ENCODE measurements around the gene SMIM45.
"Not testable (repeated sequence)": the region's sequence is repeated elsewhere in the genome, so short reads cannot be mapped to it uniquely, and the experiment has no call there.

Gene SMIM45

GRCh38 chr22:41935509-41935908, 16.4 kb upstream of the SMIM45 start:
- DNase-seq, result no peak

- no peak for DNase-seq
Measured at GRCh38 chr22:41936894-41937169, 15.1 kb upstream of the SMIM45 start.

DNA sequence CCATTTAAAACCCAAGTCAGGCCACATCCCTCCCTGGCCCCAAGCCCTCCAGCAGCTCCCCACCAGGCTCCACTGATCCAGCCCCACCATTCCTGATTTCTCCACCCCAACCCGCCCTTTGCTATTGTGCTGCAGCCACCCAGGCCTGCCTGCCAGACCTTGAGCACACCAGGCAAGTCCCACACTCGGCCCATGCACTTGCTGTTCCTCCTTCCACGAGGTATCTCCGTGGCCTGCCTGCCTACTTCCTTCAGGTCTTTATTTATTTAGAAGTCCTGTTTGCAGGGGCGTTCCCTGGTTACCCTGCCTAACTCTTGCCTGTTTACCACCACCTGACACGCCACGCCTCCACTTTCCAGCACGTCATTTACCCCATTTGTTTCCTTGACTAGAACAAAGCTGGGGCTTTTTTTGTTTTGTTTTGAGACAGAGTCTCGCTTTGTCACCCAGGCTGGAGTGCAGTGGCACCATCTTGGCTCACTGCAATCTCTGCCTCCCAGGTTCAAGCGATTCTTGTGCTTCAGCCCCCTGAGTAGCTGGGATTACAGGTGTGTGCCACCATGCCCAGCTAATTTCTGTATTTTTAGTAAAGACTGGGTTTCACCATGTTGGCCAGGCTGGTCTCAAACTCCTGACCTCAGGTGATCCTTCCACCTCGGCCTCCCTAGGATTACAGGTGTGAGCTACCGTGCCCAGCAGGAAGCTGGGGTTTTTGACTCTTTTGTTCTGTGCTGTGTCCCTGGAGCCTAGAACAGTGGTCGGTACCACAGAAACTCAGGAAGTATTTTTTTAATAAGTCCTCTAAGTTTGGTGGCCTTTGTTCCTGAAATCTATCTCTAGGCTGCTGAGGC, 11.7 kb upstream of the SMIM45 start:
- peak; percentile 96 for DNase-seq

DNA sequence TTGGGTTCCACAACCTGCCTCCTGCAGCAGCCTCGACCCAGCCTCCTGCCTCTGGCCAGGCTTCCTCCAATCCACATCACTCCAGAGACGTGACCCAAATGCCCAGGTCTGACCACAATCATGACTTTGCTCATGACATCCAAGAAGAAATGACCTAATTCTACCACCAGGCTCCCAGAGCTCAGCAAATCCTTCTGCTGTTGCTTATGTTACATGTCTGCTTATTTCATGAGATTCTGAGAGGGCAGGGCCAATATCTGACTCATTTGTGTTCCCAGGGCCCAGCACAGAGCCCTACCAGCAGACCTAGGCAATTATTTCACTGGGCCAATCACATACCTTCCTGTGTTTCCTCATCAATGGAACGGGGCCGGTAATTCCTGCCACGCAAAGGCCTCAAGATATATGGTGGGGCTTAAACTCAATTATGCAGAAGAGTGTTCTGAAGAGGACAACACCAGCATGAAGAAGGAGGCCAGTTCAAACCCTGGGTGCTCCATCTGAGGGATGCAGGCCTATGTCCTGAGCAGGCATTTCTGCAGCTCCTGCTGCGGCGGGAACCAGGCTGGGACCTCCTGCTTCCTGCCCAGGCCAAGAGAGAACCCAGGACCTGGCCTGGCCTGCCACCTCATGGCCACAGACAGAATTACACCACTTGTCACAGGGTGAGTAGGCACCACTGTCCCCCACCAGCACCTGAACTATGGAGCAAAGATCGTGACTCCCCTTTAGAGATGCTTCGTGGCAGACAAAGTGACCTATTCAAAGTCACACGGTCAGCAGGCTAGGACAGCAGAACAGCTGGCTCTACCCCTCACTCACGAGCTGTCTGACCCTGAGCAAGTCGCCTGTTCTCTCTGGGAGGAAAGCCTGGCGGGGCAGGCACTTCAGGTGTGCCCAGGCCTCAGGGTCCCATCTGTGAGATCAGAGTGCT, 10.9 kb upstream of the SMIM45 start:
- peak; percentile 85 for DNase-seq

DNA sequence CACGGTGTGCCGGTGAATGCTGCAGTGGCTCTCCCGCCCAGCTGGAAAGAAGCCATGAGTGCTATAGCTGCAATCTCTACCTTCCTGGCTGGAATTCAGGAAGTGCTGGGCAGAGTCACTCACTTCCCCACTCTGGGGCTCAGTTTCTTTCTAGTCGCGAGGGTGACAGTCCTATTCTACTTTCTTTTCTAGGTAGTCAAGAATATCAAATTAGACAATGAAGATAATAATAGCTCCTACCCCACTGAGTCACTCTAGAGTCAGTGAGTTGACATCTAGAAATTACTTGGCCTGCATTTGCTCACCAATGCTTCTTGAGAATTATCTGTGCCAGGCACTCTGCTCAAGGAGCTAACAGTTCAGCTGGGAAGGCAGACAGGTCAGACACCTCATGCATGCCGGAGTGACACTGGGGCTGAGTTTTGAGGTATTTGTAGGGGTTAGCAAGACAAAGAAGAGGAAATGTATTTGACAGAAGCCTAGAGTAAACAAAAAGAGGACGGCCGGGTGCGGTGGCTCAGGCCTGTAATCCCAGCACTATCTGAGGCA, 8.2 kb upstream of the SMIM45 start:
- DNase-seq, result peak; percentile 41

DNA sequence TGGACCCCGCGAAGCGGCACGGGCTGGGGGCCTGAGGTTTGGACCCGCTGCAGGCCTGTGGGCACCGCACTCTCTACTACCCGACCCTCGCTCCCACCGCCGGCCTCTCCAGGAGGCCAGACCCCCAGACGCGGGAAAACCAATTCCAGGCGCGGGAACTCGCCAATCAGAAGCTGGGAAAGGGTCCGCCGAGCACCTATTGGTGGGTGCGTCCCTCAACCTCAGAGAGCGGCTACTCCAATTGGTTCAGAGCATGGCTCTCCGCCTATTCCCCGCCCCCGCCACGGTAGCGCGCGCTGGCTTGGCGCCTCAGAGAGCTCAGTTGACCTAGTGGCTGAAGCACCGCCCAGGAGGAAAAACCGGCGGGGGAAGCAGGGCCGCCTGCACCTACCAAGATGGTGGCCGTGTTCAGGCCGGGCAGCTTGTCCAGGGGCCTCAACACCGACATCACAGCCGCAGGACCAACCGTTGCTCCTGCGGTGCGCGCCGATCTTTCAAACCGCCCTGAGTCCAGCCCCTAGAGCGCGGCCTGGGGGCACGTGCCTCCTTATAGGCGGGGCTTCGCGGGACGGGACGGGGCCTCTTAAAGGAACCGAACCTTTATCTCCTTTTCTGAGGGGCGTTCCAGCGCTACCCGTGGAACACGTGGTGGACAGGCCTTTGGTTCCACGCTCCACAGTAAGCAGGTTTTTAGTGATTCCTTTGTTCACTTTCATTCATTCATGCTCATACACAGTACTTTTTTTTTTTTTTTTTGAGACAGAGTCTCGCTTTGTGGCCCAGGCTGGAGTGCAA, 5.1 kb upstream of the SMIM45 start, which contains the start of gene CENPM:
Gene CENPM, minus strand, starts transcription at position 524 of the 795 bp plus-strand sequence. Its CDS starts 76 bp downstream, at position 448.
- DNase-seq, result peak; percentile 98

DNA sequence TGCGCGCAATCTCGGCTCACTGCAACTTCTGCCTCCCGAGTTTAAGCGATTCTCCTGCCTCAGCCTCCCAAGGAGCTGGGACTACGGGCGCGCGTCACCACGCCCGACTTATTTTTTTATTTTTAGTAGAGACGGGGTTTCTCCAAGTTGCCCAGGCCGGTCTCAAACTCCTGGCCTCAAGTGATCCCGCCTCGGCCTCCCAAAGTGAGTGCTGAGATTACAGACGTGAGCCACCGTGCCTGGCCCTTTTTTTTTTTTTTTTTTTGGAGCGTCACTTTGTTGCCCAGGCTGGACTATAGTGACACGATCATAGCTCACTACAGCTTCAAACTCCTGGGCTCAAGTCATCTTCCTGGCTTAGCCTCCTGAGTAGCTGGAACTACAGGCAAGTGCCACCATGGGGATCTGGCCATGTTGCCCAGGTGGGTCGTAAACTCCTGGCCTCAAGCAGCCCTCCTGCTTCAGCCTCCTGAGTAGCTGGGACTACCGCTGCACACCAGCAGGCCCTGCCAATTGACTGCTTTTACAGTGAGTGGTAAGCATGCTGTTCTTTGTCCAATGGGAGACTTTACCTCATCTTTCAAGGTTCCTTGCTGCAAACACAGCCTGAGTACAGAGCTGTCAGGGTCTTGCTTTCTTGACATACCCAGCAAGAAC, 4.4 kb upstream of the SMIM45 start:
- no peak for DNase-seq

- DNase-seq, result no peak
Measured at GRCh38 chr22:41948142-41948541, 3.8 kb upstream of the SMIM45 start.

DNA sequence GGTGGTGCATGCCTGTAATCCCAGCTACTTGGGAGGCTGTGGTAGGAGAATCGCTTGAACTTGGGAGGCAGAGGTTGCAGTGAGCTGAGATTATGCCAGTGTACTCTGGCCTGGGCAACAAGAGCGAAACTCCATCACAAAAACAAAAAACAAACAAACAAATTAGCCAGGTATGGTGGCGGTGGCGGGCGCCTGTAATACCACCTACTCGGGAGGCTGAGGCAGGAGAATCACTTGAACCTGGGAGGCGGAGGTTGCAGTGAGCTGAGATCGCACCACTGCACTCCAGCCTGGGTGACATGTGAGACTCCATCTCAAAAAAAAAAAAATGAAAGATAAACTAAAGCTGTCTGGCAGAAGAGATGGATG, 3.0 kb upstream of the SMIM45 start:
- DNase-seq, result not testable (repeated sequence)

DNA sequence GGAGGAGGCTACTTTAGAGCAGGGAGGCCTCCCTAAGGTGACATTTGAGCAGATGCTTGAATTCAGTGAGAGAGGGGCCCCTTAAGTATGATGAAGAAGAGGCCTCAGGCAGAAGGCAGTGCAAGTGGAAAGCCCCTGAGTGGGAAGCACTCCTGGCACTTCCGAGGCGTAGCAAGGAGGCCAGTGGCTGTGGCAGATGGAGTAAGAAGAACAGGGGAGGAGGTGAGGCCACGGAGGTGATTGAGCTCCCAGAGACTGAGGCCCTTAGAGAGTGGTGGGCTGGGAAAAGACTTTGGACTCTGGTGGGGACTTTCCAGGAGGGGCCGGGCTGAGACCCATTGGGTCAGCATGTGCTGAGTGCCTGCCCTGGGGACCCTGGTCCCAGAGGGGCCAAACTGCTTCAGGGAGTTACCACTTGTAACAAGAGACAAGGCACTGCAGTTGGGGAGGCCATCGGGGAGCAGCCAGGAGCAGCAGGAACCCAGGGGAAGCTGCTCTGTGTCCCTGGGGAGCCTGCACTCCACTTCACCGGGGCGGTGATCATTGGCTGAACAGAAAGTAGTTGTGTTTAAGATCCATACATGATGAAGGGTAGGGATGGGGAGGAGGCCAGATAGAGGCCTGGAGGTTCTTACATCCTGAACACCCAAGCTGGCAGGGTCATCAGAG, 2.5 kb upstream of the SMIM45 start:
- DNase-seq, result no peak

DNA sequence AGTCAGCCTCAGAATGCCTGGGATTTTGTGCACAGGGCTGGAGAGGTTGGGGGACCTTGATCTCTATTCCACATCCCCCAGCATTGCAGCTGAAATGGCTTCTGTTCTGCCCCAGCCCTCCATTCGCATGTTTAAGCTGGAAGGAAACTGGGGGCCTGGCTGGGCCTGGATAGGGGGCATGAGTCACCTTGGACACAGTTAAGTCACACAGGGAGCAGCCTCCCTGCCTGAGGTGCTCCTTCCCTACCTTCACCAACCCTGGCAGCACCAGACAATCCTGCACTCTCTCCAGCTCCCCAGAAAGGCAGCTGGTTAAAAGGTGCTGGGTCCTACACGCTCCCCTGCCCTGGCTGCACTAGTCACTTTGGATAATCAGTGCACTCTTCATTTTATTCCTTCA, 763 bp downstream of the SMIM45 start:
- DNase-seq, result no peak

GRCh38 chr22:41957941-41958556, 6.1 kb downstream of the SMIM45 start:
- DNase-seq, result no peak

DNA sequence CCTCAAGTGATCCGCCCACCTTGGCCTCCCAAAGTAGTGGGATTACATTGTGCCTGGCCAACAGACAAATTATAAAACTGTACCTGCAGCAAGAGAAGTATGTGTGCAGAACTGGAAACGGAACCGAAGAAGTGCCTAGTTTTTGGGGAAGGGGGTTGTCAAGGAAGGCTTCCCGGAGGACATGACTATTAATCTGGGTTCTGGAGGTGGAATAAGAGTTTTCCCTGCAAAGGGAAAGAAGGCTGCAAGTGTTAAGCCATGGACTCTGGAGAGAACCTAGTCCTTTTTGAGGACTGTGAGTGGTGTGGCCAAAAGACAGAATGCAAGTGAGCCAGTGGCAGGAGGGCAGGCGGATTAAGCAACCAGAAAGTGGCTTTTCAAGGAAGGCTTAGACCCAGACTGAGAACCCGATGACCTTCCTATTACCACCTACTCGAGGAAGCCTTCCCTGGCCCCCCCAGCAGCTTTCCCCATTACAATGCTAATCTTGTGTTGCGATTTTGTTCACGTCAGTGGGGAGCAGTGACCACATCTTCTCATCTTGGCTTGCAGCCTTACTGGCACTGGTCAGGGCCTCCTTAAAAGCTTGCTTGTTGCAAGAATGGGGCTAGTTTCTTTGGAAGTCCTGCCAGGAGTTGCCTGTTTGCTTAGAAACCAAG, 11.6 kb downstream of the SMIM45 start:
- no peak for DNase-seq

DNA sequence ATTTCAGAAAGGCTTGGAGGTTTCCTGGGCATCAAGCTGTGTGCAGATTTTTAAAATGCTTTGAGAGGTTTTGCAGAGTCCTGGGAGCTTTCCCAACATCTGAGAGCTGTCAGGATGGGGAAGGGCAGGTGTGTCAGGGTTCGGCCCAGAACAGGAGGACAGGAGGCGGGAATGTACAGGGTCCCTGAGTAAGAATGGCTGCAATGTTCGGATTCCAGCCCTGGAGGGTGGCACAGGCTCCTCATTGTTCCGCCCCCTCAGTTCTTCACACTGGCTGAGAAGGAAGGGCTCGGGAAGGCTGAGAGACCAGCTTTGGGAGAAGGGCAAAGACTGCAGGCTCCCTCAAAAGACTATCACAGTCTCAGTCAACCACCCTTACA, 12.2 kb downstream of the SMIM45 start:
- DNase-seq, result no peak

DNA sequence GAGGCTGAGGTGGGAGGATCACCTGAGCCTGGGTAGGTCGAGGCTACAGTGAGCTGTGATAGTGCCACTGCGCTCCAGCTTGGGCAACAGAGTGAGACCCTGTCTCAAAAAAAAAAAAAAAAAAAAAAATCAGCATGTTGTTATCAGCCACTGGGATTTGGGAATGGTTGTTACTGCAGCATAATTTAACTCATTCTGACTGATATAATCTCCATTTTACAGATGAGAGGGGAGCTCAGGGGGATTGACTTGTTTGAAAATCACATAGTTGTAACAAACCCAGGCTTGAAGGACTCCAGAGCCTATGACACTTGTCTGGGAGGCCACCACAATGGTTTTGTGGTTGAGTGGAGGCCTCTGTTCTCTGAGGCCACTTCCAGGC, 14.3 kb downstream of the SMIM45 start:
- no peak for DNase-seq

GRCh38 chr22:41966607-41967240, 14.8 kb downstream of the SMIM45 start:
- DNase-seq, result peak; percentile 52

- no peak for DNase-seq
Measured at GRCh38 chr22:41968601-41969000, 16.7 kb downstream of the SMIM45 start.

GRCh38 chr22:41969110-41969646, 17.2 kb downstream of the SMIM45 start, which contains the start of gene SEPTIN3:
TSS of gene SEPTIN3 (plus strand) at chr22:41969443. CDS start at chr22:41971493, 2,050 bp downstream.
- no peak for DNase-seq

- DNase-seq, result no peak
Measured at GRCh38 chr22:41970601-41971000, 18.7 kb downstream of the SMIM45 start.

DNA sequence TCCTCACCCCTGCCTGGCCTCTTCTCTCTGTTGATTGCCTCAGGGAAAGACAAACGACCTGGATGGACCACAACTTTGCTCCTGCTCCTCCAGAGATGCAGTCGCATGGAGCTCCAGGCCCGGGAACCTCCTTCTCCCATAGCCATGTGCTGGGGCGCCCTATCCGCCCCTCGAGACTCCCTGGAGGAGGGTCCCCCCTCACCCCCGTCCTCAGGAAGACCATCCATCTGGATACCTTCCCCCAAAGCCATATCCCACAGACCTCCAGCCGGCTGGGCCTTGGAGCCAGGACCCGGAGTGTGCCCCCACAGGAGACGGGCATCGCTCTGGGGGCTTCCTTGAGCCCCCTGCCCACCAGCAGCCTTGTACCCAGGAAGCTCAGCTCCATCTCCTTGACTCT, 19.5 kb downstream of the SMIM45 start:
- no peak for DNase-seq

Data from stimulated activated CD4-positive, alpha-beta T cell treated with anti-CD3 and anti-CD28 coated beads, Interleukin-15, amount 100 ng/mL, for 24 hours (primary cell).